ENCODE results near the gene LHPP. TPM values are rescaled to one million over a fixed set of nuclear protein-coding genes. Genes with fewer than 3 reads are reported as not detected.
A peak's percentile ranks its signal among the peaks of the same experiment; 100 is the strongest.

LHPP gene
- total and polyA plus RNA-seq, 8 donors: 8.5 to 48.7 (median 17.0) TPM

DNA sequence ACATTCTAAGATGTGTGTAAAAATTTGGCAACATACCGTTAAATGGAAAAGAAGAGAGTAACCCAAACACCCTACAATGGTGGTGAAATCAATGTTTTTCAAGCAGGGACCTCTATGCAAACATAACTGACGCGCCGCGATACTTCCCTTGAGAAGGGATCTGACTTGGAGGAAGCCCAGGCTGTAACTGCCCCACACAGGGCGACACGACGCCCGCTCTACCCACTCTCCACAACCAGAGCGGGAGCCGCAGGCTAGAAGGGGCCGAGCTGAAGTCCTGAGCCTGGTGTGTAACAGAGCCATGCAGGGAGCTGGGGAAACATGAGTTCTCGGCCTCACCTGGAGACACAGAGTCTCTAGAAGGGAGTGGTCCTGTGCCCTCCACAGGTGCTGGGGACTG is 162.4 kb downstream of the LHPP start:
- no peak for DNase-seq
- Histone ChIP-seq H3K27me3 (no peaks in the 10 kb centered on the region), H3K27ac (no peak overlapping the region), H3K9me3 (no peaks in the 10 kb centered on the region), H3K4me3 (no peak overlapping the region), H3K4me1 (peaks cover 37 to 64% (median 63%) of the 10 kb centered on the region in 4 donors), H3K36me3 (peaks cover 11 to 29% (median 24%) of the 10 kb centered on the region in 4 donors)
- intact Hi-C loops (cut with DNase I; ENCODE audit: low total_unique reads): no loop called here
- 91 to 94% (median 91%) methylated on average over 13 of the region's 13 CpGs for WGBS, 5 donors
- TF ChIP-seq EP300 (IDR thresholded peaks at IDR 0.05): no peak
- no peak for TF ChIP-seq POLR2A (IDR thresholded peaks at IDR 0.05)
- no peak for TF ChIP-seq POLR2AphosphoS5 (IDR thresholded peaks at IDR 0.05)
- TF ChIP-seq, protein P1, sequence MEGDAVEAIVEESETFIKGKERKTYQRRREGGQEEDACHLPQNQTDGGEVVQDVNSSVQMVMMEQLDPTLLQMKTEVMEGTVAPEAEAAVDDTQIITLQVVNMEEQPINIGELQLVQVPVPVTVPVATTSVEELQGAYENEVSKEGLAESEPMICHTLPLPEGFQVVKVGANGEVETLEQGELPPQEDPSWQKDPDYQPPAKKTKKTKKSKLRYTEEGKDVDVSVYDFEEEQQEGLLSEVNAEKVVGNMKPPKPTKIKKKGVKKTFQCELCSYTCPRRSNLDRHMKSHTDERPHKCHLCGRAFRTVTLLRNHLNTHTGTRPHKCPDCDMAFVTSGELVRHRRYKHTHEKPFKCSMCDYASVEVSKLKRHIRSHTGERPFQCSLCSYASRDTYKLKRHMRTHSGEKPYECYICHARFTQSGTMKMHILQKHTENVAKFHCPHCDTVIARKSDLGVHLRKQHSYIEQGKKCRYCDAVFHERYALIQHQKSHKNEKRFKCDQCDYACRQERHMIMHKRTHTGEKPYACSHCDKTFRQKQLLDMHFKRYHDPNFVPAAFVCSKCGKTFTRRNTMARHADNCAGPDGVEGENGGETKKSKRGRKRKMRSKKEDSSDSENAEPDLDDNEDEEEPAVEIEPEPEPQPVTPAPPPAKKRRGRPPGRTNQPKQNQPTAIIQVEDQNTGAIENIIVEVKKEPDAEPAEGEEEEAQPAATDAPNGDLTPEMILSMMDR (IDR thresholded peaks at IDR 0.05): no peak

DNA sequence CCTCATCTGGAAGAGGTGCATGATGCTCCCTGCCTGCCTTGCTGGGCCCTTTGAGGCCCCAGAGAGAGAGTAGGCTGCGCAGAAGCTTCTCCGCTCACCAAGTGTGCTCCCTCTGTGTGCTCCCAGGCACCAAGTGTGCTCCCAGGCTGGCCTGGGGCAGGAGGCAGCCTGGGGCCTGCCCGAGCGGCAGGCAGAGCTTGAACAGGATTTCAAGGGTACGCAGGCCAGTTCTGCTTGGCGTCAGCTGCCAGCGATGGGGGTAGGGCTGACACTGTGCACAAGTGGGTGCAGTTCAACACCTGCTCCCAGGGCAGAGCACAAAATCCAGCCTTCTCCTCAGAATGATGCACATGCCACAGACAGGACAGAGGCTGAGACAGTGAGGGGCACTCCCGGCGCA is 162.8 kb downstream of the LHPP start:
- peaks cover 36 to 64% (median 63%) of the 10 kb centered on the region in 4 donors for H3K4me1 ChIP-seq
- no peak for DNase-seq
- no peaks in the 10 kb centered on the region for H3K27me3 ChIP-seq
- TF ChIP-seq, protein P1 (IDR thresholded peaks at IDR 0.05): no peak
- TF ChIP-seq POLR2A (IDR thresholded peaks at IDR 0.05) (no peak), EP300 (IDR thresholded peaks at IDR 0.05) (no peak), POLR2AphosphoS5 (IDR thresholded peaks at IDR 0.05) (no peak)
- H3K27ac ChIP-seq: no peak overlapping the region
- 82 to 94% (median 93%) methylated on average over 6 to 9 of the region's 9 CpGs for WGBS, 5 donors
- peaks cover 11 to 28% (median 24%) of the 10 kb centered on the region in 4 donors for H3K36me3 ChIP-seq
- H3K9me3 ChIP-seq: no peaks in the 10 kb centered on the region
- intact Hi-C loops (cut with DNase I; ENCODE audit: low total_unique reads): no loop called here
- H3K4me3 ChIP-seq: no peak overlapping the region

DNA sequence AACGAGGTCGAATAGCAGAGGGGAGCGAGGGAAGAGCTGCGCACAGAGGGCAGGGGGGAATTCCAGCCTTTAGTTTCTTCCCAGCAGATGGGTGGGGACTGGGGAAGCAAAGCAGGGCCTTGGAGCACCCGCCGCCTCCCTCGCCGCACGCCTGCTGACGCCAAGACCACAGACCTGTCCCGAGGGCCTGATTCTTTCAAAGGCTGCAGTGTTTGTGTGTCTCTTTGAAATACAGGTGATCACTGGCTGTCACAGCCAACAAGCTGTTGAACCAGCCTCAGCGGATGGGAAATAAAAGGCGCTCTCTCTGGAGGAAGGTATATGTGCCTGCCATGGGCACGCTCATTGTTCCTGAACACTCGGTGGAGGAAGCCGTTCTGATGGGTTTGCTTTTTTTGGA is 163.3 kb downstream of the LHPP start:
- H3K27me3 ChIP-seq: no peaks in the 10 kb centered on the region
- H3K9me3 ChIP-seq: no peaks in the 10 kb centered on the region
- H3K4me1 ChIP-seq: peaks cover 36 to 64% (median 63%) of the 10 kb centered on the region in 4 donors
- WGBS, 5 donors: 86 to 93% (median 89%) methylated on average over 16 of the region's 16 CpGs
- no peak for DNase-seq
- H3K4me3 ChIP-seq: no peak overlapping the region
- no peak overlapping the region for H3K27ac ChIP-seq
- H3K36me3 ChIP-seq: peaks cover 11 to 28% (median 24%) of the 10 kb centered on the region in 4 donors
- intact Hi-C loops (cut with DNase I; ENCODE audit: low total_unique reads): no loop called here
- TF ChIP-seq POLR2AphosphoS5 (IDR thresholded peaks at IDR 0.05): no peak
- TF ChIP-seq EP300 (IDR thresholded peaks at IDR 0.05): no peak
- TF ChIP-seq POLR2A (IDR thresholded peaks at IDR 0.05): no peak
- TF ChIP-seq, protein P1 (IDR thresholded peaks at IDR 0.05): no peak

DNA sequence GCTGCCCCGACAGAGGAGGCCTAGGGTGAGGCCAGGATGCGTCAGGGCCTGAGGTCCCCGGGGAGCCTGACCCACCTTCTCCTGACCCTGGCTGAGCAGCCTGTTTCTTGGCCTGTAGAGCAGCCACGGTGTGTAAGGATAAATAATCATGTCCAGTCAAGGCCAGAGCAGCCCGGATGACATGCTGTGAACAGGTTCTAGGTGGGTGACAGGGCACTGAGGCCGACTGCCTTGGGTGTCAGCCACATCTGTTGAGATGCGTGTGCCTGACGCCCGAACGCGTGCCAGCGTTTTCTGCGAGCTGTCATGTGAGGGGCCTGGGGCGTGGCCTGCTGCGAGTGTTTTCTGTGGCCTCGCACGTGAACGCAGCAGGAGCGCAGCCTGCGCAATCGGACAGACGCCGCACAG is 164.2 kb downstream of the LHPP start:
- Histone ChIP-seq H3K27me3 (no peaks in the 10 kb centered on the region), H3K27ac (peak overlapping the region in 2 of 5 donors; percentile 60 to 67), H3K4me1 (peaks cover 36 to 64% (median 62%) of the 10 kb centered on the region in 4 donors), H3K36me3 (peaks cover 11 to 26% (median 21%) of the 10 kb centered on the region in 4 donors), H3K9me3 (no peaks in the 10 kb centered on the region), H3K4me3 (no peak overlapping the region)
- DNase-seq: no peak
- intact Hi-C loops (cut with DNase I; ENCODE audit: low total_unique reads): no loop called here
- TF ChIP-seq POLR2A (IDR thresholded peaks at IDR 0.05) (no peak), POLR2AphosphoS5 (IDR thresholded peaks at IDR 0.05) (no peak), EP300 (IDR thresholded peaks at IDR 0.05) (no peak)
- TF ChIP-seq, protein P1 (IDR thresholded peaks at IDR 0.05): no peak
- 87 to 95% (median 89%) methylated on average over 19 to 23 of the region's 23 CpGs for WGBS, 5 donors
